ENCODE data around the gene FUZ. TPM values are rescaled to one million over a fixed set of nuclear protein-coding genes. Genes with fewer than 3 reads are reported as not detected.

Gene FUZ, protein sequence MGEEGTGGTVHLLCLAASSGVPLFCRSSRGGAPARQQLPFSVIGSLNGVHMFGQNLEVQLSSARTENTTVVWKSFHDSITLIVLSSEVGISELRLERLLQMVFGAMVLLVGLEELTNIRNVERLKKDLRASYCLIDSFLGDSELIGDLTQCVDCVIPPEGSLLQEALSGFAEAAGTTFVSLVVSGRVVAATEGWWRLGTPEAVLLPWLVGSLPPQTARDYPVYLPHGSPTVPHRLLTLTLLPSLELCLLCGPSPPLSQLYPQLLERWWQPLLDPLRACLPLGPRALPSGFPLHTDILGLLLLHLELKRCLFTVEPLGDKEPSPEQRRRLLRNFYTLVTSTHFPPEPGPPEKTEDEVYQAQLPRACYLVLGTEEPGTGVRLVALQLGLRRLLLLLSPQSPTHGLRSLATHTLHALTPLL
- total RNA-seq (10 to 100 TPM; 17.2 to 29.0 TPM), polyA plus RNA-seq (ENCODE audit: insufficient read length in 2 of 2) (10 to 100 TPM; 32.6 to 35.0 TPM)
- long read RNA-seq, donor 1, partial matches to known transcripts, result 100 of 115 reads
- long read RNA-seq, donor 1, other reads (novel, unspliced or antisense), result 11 of 115 reads
- long read RNA-seq, donor 2, partial matches to known transcripts, result 0 of 10 reads
- long read RNA-seq, donor 2, other reads (novel, unspliced or antisense), result 0 of 10 reads
- long read RNA-seq, donor 3, partial matches to known transcripts, result 0 of 2 reads
- long read RNA-seq, donor 3, other reads (novel, unspliced or antisense), result 0 of 2 reads
- long read RNA-seq, donor 4, transcript FUZ-201 (11 exons, 1,675 nt), result major isoform, 8 of 10 reads
- long read RNA-seq, donor 4, partial matches to known transcripts, result 0 of 10 reads
- long read RNA-seq, donor 4, other reads (novel, unspliced or antisense), result 0 of 10 reads

DNA sequence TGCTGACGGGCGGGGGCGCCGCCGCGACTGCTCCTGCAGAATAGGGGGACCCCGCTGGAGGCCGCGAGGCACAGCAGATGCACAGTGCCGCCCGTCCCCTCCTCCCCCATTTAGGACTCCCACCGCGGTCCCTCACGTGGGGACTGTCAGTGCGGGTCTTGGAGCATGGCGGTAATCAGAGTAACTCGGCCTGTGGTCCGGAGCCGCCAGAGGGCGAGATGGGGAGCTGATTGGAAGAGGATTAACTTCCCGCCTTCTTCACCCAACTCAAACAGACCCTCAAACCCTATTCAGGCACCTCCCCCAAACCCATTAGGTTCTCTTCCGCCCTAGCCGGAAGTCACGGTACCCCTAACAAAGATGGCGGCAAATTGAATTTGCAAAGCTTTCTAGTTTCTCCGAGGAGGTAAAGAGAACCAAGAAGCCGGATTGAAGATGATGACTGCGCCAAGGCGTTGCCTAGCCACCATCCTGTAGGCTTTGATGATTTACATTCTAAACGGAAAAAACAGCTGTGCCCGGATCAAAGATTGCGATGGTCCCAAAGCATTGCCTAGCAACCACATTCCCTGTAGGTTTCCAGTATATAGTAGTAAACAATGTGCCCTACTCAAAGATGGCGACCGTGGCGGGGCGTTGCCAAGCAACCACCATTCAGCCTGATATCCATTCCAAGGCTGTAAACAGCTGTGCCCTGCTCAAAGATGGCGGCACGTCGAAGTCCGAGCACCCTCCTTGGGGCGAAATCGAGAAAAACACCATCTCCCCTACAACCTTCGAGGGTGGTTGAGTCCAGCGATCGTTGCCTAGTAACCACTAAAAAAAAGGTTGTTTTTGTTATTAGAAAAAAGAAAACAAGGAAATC, at the start of gene FUZ:
FUZ (minus strand) TSS at position 296 of the 865 bp plus-strand sequence; CDS start at position 110, 186 bp downstream.
- no peaks in the 10 kb centered on the region for H3K27me3 ChIP-seq (ENCODE audit: control insufficient read depth, insufficient read depth, low read length)
- H3K4me1 ChIP-seq (ENCODE audit: control insufficient read depth, insufficient read depth, low read length), result peaks cover 38% of the 10 kb centered on the region

DNA sequence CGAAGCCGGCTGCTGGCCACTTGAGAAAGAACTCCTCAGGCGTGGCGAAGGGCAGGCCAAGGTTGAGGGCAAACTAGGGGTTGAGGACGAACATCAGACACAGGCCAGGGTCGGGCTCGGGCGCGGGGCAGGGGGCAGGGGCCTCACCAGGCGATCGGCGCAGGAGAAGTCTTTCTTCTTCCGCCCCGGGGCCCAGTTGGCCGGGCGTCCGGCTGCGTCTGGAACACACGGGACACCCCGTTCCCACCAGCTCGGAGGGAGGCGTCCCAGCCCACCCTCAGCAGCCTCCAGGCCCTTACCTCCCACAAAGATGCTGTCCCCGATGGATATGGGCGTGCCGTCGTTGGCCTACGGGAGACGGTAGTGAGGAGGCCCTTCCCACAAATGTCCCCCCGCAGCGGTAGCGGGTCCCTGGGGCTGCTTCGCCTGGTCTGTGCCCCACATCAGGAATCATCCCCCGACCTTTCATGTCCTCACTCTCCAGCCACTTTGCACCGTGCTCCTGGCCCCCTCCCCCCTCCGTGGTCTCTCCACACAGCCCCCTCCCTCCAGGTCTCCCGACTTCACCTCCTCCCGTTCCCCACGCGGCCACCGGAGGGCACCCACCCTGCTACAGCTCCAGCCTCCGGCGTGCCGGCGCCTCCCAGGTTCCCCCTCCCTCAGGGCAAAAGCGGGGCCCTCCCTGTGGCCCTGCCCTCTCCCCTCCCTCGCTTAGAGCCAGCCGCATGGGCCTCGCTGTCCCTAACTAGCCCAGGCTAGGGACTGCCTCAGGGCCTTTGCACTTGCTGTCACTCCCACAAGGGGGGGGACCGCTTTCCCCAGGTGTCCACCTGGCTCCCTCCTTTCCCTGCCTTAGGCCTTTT, 49.5 kb upstream of the FUZ start:
- 67% methylated on average over 46 of the region's 49 CpGs for WGBS (ENCODE audit: insufficient coverage)
- Histone ChIP-seq H3K9me3 (ENCODE audit: control insufficient read depth, insufficient read depth, low read length) (no peaks in the 10 kb centered on the region), H3K36me3 (ENCODE audit: control insufficient read depth, insufficient read depth, low read length) (peaks cover 80% of the 10 kb centered on the region), H3K27ac (ENCODE audit: low read depth, low read length) (no peak overlapping the region), H3K4me1 (ENCODE audit: control insufficient read depth, insufficient read depth, low read length) (peaks cover 52% of the 10 kb centered on the region), H3K4me3 (ENCODE audit: low read depth, low read length) (no peak overlapping the region), H3K27me3 (ENCODE audit: control insufficient read depth, insufficient read depth, low read length) (no peaks in the 10 kb centered on the region)
- DNase-seq (ENCODE audit: low read depth in 4 of 6, low spot score in 6 of 6), result peak in 1 of 6 donors; percentile 10

More for the DNA sequence above, at the start of gene FUZ:
- Histone ChIP-seq H3K27ac (ENCODE audit: low read depth, low read length) (peak within 1 kb of the TSS; percentile 98), H3K36me3 (ENCODE audit: control insufficient read depth, insufficient read depth, low read length) (peaks cover 3% of the 10 kb centered on the region), H3K4me3 (ENCODE audit: low read depth, low read length) (peak within 1 kb of the TSS; percentile 94), H3K9me3 (ENCODE audit: control insufficient read depth, insufficient read depth, low read length) (no peaks in the 10 kb centered on the region)
- peak; percentile 96 to 100 (median 98) for DNase-seq (ENCODE audit: low read depth in 4 of 6, low spot score in 6 of 6)
- under 1% methylated on average over 28 of the region's 45 CpGs for WGBS (ENCODE audit: insufficient coverage)

DNA sequence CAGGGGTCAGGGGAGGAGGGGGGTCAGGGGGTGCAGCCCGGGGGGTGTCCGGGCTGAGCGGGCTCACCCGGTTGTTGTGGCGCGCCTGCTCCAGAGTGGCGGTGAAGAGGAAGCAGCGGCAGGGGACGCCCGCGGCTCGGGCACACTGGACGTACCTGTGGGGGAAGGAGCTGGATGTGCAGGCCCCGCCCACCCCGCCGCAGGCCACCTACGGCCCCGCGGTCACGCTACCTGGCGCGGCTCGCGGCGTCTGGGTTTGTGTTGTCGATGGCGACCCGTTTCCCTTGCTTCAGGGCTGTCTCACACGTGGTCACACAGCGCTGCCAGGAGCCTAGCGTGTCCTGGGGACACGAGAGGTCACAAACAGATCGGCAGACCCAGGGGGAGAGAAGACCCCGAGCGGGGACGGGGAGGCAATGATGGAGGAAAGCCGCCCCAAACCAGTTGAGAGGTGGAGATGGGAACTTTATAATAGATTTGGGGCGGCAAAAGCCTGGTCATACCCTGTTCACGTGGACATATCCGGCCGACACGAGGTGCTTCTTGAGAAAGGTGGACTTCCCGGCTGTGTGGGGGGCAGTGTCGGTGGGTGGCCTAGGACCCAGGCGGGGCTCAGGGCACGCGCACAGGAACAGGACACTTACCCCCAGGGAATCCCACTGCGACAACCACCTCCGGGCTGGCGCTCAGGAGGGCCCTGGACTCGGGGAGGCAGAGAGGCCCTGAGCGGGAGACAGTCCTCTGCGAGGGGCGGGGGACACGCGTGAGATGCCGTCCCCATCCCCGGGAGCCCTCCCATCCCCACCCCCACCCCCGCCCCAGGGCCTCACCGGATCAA, 48.7 kb upstream of the FUZ start:
- Histone ChIP-seq H3K4me1 (ENCODE audit: control insufficient read depth, insufficient read depth, low read length) (peaks cover 47% of the 10 kb centered on the region), H3K27ac (ENCODE audit: low read depth, low read length) (no peak overlapping the region), H3K27me3 (ENCODE audit: control insufficient read depth, insufficient read depth, low read length) (no peaks in the 10 kb centered on the region), H3K9me3 (ENCODE audit: control insufficient read depth, insufficient read depth, low read length) (no peaks in the 10 kb centered on the region), H3K36me3 (ENCODE audit: control insufficient read depth, insufficient read depth, low read length) (peaks cover 89% of the 10 kb centered on the region), H3K4me3 (ENCODE audit: low read depth, low read length) (no peak overlapping the region)
- DNase-seq (ENCODE audit: low read depth in 4 of 6, low spot score in 6 of 6), result peak in 1 of 6 donors; percentile 29
- WGBS (ENCODE audit: insufficient coverage), result 80% methylated on average over 44 of the region's 60 CpGs

DNA sequence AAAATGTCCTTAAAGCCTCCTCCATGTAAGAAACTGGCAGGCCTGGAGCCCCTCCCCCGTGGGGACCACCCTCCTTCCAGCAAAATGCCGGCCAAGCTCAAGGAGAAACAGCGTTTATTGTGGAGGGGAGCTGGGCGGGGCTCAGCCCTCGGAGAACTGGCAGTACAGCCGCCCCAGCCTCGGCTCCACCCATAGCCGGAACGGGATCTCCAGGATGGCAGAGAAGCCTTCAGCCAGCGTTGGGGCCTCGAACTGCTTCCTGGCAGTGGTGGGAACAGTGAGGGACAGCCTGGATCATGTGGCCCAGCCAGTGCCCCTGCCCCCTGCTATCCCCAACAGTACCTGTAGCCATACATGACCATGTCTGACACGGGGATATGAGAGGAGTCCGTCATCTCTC, 48.0 kb upstream of the FUZ start:
- no peak overlapping the region for H3K27ac ChIP-seq (ENCODE audit: low read depth, low read length)

DNA sequence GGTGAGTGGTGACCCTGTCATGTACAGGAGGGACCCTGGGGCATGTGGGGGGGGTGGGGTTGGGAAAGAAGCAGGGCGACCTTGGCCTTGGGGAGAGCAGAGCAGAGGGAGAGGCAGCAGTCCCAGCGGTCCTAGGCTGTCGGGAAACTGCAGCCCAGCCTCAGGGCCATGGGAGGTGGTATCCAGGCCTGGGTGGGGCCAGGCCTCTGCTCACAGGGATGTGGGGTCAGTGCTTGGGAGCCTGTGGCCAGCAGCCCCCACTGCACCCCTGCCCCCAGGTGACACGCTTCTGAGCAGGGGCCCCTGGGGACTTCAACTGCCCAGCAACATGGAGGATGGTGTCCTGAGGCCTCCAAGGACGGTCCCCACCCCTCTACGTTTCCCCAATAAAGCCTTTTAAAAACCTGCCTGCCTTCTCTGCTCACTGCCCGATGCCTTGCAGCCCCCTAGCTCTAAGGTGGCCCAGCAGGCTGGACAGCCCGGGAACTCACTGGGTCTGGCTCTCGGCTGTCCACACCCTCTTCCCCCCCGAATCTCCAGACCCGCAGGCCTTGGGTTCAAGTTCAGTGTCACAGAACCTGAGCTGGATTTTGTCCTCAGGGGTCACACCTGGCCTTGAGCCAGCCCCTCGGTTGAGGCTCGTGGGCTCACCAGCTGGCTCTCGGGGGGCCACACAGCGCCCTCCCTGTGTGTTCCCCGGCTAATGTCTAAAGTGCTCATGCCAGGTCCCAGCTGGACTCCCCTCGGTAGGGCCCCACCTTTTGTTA, 47.4 kb upstream of the FUZ start:
- Histone ChIP-seq H3K27me3 (ENCODE audit: control insufficient read depth, insufficient read depth, low read length) (no peaks in the 10 kb centered on the region), H3K27ac (ENCODE audit: low read depth, low read length) (no peak overlapping the region), H3K4me1 (ENCODE audit: control insufficient read depth, insufficient read depth, low read length) (peaks cover 35% of the 10 kb centered on the region), H3K9me3 (ENCODE audit: control insufficient read depth, insufficient read depth, low read length) (no peaks in the 10 kb centered on the region), H3K36me3 (ENCODE audit: control insufficient read depth, insufficient read depth, low read length) (peaks cover 97% of the 10 kb centered on the region), H3K4me3 (ENCODE audit: low read depth, low read length) (no peak overlapping the region)
- 51% methylated on average over 17 of the region's 17 CpGs for WGBS (ENCODE audit: insufficient coverage)
- no peak for DNase-seq (ENCODE audit: low read depth in 4 of 6, low spot score in 6 of 6)

More for the DNA sequence above, 48.0 kb upstream of the FUZ start:
- peaks cover 41% of the 10 kb centered on the region for H3K4me1 ChIP-seq (ENCODE audit: control insufficient read depth, insufficient read depth, low read length)
- 17% methylated on average over 10 of the region's 13 CpGs for WGBS (ENCODE audit: insufficient coverage)
- H3K27me3 ChIP-seq (ENCODE audit: control insufficient read depth, insufficient read depth, low read length), result no peaks in the 10 kb centered on the region
- no peak overlapping the region for H3K4me3 ChIP-seq (ENCODE audit: low read depth, low read length)
- DNase-seq (ENCODE audit: low read depth in 4 of 6, low spot score in 6 of 6), result peak in 1 of 6 donors; percentile 60
- peaks cover 94% of the 10 kb centered on the region for H3K36me3 ChIP-seq (ENCODE audit: control insufficient read depth, insufficient read depth, low read length)
- no peaks in the 10 kb centered on the region for H3K9me3 ChIP-seq (ENCODE audit: control insufficient read depth, insufficient read depth, low read length)

DNA sequence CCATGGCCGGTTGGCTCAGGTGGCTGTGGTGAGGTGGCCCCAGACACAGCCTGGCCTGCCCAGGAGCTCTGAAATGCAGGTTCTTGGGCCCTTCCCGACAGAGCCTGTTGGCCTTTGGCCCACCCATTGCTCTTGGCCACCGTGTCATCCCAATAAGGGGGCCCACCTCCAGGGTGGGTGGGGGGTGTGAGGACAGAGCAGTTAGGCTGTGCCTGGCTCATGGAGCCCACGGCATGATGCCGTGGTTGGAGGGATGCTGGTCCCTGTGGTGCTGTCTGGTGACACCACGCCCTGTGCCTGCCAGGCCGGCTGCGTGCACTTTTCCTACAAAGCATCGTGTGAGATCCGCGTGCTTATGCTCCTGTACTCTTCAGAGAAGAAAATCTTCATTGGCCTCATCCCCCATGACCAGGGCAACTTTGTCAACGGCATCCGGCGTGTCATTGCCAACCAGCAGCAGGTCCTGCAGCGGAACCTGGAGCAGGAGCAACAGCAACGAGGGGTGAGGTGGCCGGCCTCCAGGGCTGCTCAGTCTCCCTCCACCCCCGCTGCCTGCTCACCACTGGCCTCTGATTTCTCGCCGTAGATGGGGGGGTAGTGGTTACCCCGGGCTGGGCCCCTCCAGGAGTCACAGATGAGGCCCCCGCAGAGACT, 46.7 kb upstream of the FUZ start:
- H3K36me3 ChIP-seq (ENCODE audit: control insufficient read depth, insufficient read depth, low read length), result peaks cover 100% of the 10 kb centered on the region
- H3K4me1 ChIP-seq (ENCODE audit: control insufficient read depth, insufficient read depth, low read length), result peaks cover 35% of the 10 kb centered on the region
- H3K27ac ChIP-seq (ENCODE audit: low read depth, low read length), result no peak overlapping the region
- H3K4me3 ChIP-seq (ENCODE audit: low read depth, low read length), result no peak overlapping the region
- H3K9me3 ChIP-seq (ENCODE audit: control insufficient read depth, insufficient read depth, low read length), result no peaks in the 10 kb centered on the region
- DNase-seq (ENCODE audit: low read depth in 4 of 6, low spot score in 6 of 6), result no peak
- 87% methylated on average over 16 of the region's 22 CpGs for WGBS (ENCODE audit: insufficient coverage)
- no peaks in the 10 kb centered on the region for H3K27me3 ChIP-seq (ENCODE audit: control insufficient read depth, insufficient read depth, low read length)

DNA sequence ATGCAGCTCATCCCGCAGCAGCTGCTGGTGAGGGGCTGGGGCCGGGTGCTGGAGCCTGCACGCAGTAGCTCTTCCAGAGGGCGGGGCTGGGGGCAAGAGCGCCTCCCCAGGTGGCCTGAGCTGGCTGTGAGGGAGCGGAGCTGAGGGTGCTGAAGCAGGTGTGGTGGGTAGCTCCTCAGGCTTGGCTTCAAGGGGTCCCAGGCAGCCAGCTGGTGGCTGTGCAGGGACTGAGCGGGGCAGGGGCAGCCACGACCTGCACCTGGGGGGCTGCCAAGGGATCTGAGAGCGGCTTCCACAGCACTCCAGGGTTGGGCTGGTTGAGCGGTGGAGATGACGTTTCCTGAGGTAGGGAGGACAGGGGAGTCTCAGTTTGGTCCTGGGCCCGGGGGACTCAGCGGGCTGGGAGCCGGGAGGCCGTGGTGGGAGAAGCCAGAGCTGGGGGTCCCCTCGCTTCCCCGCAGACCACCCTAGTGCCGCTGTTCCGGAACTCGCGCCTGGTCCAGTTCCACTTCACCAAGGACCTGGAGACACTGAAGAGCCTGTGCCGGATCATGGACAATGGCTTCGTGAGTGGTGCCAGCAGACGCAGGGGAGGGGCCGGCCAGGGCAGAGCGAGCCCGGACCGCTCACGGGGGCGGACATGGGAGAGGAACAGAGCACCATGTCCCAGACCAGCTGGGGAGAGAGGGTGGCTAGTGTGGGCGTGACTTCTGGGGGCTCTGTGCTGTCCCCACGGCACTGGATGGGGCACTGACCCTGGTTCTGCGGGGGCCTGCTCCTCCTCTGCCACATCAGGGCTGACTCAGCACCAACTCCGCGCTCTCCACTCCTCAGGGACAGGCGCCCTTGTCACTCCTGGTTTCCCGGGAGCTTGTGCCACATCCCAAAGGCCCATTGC, 45.2 kb upstream of the FUZ start:
- no peak for DNase-seq (ENCODE audit: low read depth in 4 of 6, low spot score in 6 of 6)
- WGBS (ENCODE audit: insufficient coverage), result 82% methylated on average over 33 of the region's 37 CpGs
- peak overlapping the region; percentile 33 for H3K27ac ChIP-seq (ENCODE audit: low read depth, low read length)

More for the DNA sequence above, 45.2 kb upstream of the FUZ start:
- H3K4me3 ChIP-seq (ENCODE audit: low read depth, low read length), result no peak overlapping the region
- peaks cover 44% of the 10 kb centered on the region for H3K4me1 ChIP-seq (ENCODE audit: control insufficient read depth, insufficient read depth, low read length)
- H3K9me3 ChIP-seq (ENCODE audit: control insufficient read depth, insufficient read depth, low read length), result no peaks in the 10 kb centered on the region
- peaks cover 98% of the 10 kb centered on the region for H3K36me3 ChIP-seq (ENCODE audit: control insufficient read depth, insufficient read depth, low read length)
- no peaks in the 10 kb centered on the region for H3K27me3 ChIP-seq (ENCODE audit: control insufficient read depth, insufficient read depth, low read length)

All from spinal cord (tissue), 10 donors.